ENCODE data around the gene SH3GL1.

DNA sequence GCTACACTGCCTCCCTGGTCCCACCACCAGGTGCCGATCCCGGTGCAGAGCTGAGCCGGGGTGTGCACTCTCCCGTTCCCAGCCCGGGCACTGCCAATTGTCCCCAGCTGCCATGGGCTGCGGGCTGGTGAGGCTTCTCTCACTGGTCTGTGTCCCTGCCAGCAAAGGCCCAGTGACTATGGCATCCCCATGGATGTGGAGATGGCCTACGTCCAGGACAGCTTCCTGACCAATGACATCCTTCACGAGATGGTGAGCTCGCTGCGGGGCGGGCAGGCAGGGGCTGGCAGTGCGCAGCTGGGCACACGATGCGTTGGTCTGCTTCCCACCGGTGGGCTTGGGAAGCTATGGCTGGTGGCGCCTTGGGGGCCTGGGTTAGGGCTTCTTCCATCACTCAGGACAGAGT is 42.4 kb downstream of the SH3GL1 start:
- TF ChIP-seq EZH2 (IDR thresholded peaks at IDR 0.05; ENCODE audit: borderline replicate concordance, low read length): no peak
- TF ChIP-seq, protein P1, sequence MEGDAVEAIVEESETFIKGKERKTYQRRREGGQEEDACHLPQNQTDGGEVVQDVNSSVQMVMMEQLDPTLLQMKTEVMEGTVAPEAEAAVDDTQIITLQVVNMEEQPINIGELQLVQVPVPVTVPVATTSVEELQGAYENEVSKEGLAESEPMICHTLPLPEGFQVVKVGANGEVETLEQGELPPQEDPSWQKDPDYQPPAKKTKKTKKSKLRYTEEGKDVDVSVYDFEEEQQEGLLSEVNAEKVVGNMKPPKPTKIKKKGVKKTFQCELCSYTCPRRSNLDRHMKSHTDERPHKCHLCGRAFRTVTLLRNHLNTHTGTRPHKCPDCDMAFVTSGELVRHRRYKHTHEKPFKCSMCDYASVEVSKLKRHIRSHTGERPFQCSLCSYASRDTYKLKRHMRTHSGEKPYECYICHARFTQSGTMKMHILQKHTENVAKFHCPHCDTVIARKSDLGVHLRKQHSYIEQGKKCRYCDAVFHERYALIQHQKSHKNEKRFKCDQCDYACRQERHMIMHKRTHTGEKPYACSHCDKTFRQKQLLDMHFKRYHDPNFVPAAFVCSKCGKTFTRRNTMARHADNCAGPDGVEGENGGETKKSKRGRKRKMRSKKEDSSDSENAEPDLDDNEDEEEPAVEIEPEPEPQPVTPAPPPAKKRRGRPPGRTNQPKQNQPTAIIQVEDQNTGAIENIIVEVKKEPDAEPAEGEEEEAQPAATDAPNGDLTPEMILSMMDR (IDR thresholded peaks at IDR 0.05; ENCODE audit: low read length): no peak
